AG04450 (cell line): ENCODE results near the gene ZNF45. TPM values are rescaled to one million over a fixed set of nuclear protein-coding genes. Genes with fewer than 3 reads are reported as not detected.

Source experiments
- CTCF ChIA-PET: fragments of 300-600, 350-600 bp; formaldehyde crosslinking; extraction: SDS; loops from one replicate; lab custom pipeline; 2022; ENCODE audit warnings: antibody characterized with exemption, inconsistent platforms; lab: Charles Lee
- POLR2A ChIA-PET: fragments of 350-600 bp; formaldehyde crosslinking; extraction: SDS; loops from one replicate; lab custom pipeline; 2021; ENCODE audit warnings: antibody characterized with exemption, inconsistent platforms; lab: Yijun Ruan, JAX
- DNase-seq: peaks from one replicate; pipeline ENCODE4 v3.0.0-alpha.2; 2011; ENCODE audit warnings: low read depth, low spot score
- H3K27ac ChIP-seq: one replicate; pipeline ENCODE4 v1.5.1; 2012; ENCODE audit warnings: low read depth, low read length, control low read depth
- H3K27me3 ChIP-seq: one replicate; pipeline ENCODE4 v1.6.0; 2012; ENCODE audit warnings: low read length; ENCODE audit not compliant: control insufficient read depth, insufficient read depth
- H3K4me3 ChIP-seq: 2 replicates; pipeline ENCODE4 v1.5.1; 2011; ENCODE audit warnings: mild to moderate bottlenecking, low read depth, low read length, control low read depth
- H3K9me3 ChIP-seq: 2 replicates; pipeline ENCODE4 v1.5.1; 2012; ENCODE audit warnings: low read length; ENCODE audit not compliant: control insufficient read depth, insufficient read depth
- CTCF ChIP-seq: IDR thresholded peaks from 2 replicates; pipeline ENCODE4 v1.5.1; 2011; ENCODE audit warnings: low read depth, low read length, control low read depth, inconsistent platforms
- polyA plus RNA-seq: library from polyadenylated mRNA; depleted of rRNA; stranded (reverse); fragments of >200 nt; gene quantifications from 2 replicates; pipeline ENCODE4 v1.2.3, GENCODE V29; 2011

ZNF45 gene
- polyA plus RNA-seq, 1 experiment, result 16.1 TPM

- H3K9me3 ChIP-seq, result peaks cover 17% of the 10 kb centered on the region; the same call in 1 of the 2 replicates
- no peak for TF ChIP-seq CTCF
- CTCF ChIA-PET, result no interaction called here
- no peak for DNase-seq
- H3K4me3 ChIP-seq, result no peak overlapping the region
- H3K27me3 ChIP-seq, result no peaks in the 10 kb centered on the region
- POLR2A ChIA-PET, result no interaction called here
- no peak overlapping the region for H3K27ac ChIP-seq
Observed at GRCh38 chr19:43906774-43907173, 28.3 kb downstream of the ZNF45 start.

- H3K27ac ChIP-seq, result no peak overlapping the region
- TF ChIP-seq CTCF, result no peak
- POLR2A ChIA-PET, result no interaction called here
- peaks cover 17% of the 10 kb centered on the region; the same call in 1 of the 2 replicates for H3K9me3 ChIP-seq
- no peak for DNase-seq
- CTCF ChIA-PET, result interaction anchor here (0.7 kb wide), 1 partner anchor 237 kb away, joined by 4 read pairs; no protein-coding TSS in a partner anchor
- no peak overlapping the region for H3K4me3 ChIP-seq
- H3K27me3 ChIP-seq, result no peaks in the 10 kb centered on the region
Observed at GRCh38 chr19:43905897-43906296, 29.2 kb downstream of the ZNF45 start.

- CTCF ChIA-PET, result no interaction called here
- Histone ChIP-seq H3K9me3 (peaks cover 17% of the 10 kb centered on the region; the same call in 1 of the 2 replicates), H3K27me3 (no peaks in the 10 kb centered on the region), H3K27ac (no peak overlapping the region), H3K4me3 (no peak overlapping the region)
- DNase-seq, result no peak
- POLR2A ChIA-PET, result no interaction called here
- no peak for TF ChIP-seq CTCF
Observed at GRCh38 chr19:43902399-43902798, 32.7 kb downstream of the ZNF45 start.

- peak; percentile 66 for DNase-seq
- no peak overlapping the region for H3K27ac ChIP-seq
Observed at GRCh38 chr19:43901395-43902390, 33.4 kb downstream of the ZNF45 start.

More at GRCh38 chr19:43901395-43902390, 33.4 kb downstream of the ZNF45 start:
- ChIA-PET POLR2A (interaction anchor here (0.6 to 1.0 kb wide), 2 partner anchors 33 to 82 kb away, joined by 4 read pairs; partner anchors contain the start of gene ZNF45), CTCF (interaction anchor here (0.6 kb wide), 1 partner anchor 22 kb away, joined by 3 read pairs; no protein-coding TSS in a partner anchor)
- H3K9me3 ChIP-seq, result peaks cover 17% of the 10 kb centered on the region; the same call in 1 of the 2 replicates
- peak overlapping the region; percentile 77 for H3K4me3 ChIP-seq
- TF ChIP-seq CTCF, result no peak
- H3K27me3 ChIP-seq, result no peaks in the 10 kb centered on the region
